Pons (tissue), 1 donor: Measurements from ENCODE around the gene CYBC1.
A peak's percentile ranks its signal among the peaks of the same experiment; 100 is the strongest.

ENCODE experiments used
- DNase-seq: peaks from one replicate; pipeline ENCODE4 v3.0.0-alpha.2; 2016; ENCODE audit warnings: low spot score

Gene CYBC1

GRCh38 chr17:82447876-82448275, 2.7 kb downstream of the CYBC1 start:
- DNase-seq: no peak

DNA sequence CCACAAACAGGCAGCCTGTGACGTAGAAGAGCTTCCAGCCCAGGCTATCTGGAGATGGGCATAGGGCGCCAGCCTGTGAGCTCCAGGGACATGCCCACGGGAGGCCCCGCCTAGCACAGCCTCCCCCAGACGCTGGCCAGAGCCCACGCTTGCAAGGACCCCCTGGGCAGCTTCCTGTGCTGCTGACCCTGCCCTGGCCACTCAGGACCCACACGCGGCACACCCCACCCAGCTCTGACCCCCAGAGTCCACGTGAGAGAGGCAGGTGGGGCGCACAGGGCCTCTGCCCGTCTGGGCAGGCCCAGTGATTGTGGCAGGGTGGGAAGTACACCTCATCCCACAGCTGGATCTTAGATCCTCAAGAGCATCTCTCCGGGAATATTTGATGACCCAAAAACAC, 3.9 kb downstream of the CYBC1 start:
- no peak for DNase-seq

DNA sequence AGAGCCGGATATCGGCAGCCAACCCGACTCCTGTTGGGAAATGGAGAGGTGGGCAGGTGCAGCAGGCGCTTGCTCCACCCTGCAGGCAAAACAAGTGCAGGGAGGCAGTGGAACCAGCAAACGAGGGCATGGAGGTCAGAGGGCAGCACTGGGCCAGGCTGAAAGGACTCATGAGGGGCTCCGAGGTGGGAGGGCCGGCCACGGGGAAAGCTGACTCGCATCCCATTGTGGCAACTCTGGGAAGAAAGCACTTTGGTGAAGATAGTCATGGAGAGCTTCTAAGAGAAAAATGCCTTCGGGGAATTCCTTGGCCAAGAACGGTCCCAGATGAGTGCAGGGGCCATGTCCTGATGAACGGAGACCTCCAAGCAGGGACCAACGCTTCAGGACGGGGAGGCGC, 4.4 kb downstream of the CYBC1 start:
- DNase-seq: no peak

GRCh38 chr17:82445542-82445941, 5.0 kb downstream of the CYBC1 start:
- DNase-seq: no peak

GRCh38 chr17:82444941-82445521, 5.5 kb downstream of the CYBC1 start:
- no peak for DNase-seq

- DNase-seq: no peak
These were observed 6.2 kb downstream of the CYBC1 start for GRCh38 chr17:82444284-82444893.

DNA sequence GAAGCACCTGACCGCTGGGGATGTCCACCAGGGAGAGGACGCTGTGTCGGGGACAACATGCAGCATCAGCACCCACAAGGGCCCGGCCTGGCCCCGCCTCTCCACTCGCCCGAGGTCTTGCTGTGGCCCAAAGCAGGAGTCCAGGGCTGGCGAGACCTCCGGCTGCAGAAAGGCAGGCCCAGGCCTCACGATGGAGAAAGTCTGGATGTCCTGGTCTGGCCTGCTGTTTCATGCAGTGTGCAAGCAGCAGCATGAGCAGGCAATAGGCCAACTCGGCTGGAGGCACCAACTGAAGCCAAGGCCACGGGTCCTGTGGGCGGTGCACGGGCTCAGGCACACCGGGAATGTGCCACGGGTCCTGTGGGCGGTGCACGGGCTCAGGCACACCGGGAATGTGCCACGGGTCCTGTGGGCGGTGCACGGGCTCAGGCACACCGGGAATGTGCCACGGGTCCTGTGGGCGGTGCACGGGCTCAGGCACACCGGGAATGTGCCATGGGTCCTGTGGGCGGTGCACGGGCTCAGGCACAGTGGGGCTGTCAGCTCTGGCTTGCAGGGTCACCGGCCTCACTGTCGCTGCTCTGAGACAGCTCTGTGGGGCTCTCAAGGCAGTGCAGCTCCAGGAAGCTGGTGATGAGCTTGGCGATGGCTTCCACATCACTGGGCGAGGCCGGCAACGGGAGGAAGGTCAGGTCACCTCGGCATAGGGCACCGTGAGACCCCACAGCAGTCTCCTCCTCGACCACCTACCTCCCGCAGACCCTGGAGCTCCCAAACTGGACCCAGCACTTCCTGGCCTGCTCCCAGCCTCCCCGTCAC, 6.9 kb downstream of the CYBC1 start:
- no peak for DNase-seq

DNA sequence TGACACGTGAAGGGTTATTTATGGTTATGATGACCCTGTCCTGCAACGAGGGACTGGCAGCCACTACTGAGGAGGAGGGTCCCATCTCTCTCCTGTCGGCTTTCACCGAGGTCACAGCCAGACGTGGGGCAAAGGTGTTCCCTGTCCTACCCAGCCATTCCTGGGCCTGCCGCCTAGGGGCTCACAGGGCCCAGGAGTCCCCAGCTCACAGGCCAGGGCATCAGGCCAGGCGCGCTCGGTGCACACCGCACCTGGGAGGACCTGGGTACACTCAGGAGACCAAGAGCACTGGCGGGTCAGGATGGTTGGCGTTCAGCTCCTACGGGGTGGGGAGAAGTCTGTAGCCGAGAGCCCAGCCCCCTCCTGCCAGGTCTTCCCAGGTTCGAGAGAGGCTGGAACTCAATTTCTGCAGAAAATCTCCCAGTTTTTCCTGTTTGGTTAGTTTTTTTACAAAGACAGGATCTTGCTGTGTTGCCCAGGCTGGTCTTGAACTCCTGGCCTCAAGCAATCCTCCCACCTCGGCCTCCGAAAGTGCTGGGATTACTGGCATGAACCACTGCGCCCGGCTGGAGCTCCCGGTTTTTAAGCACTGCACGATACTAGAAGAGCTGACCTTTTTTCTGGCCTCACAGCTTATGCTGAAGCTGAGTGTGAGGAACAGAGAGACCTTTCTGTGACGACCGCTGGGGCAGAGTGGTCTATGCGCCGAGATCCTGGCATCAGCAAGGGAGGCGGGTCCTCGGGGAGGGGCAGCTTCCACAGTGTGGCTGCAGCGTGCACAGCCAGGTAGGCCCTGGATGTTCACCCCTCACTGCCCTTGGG, 7.7 kb downstream of the CYBC1 start:
- no peak for DNase-seq

- no peak for DNase-seq
These were observed 8.7 kb downstream of the CYBC1 start for GRCh38 chr17:82441691-82442487.

- DNase-seq: no peak
These were observed 9.4 kb downstream of the CYBC1 start for GRCh38 chr17:82440991-82441627.

GRCh38 chr17:82440469-82440981, 10.0 kb downstream of the CYBC1 start:
- peak; percentile 53 for DNase-seq

DNA sequence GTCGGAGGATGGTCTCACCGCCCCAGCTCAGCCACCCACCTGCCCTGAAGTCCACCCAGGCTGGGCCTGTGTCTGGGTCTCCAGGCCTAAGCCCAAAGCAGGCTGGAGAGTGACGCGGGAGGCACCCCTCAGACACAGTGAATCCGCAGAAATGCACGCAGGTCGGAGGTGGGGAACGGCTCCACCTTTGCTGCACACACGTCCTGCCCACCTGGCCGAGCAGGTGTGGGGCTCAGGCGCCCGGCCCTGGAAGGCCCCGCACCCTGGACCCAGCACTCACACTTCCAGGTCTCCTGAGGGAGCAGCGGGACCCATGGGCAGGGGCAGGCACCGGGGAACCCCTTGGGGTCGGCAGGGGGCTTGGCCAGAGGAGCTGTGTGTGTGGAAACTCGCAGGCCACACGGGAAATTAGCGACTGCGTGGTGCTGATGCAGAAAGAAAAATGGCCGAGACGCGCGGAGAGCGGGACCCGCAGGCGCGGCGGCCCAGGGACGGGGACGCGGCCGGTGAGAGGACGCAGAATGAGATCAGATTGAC, 10.7 kb downstream of the CYBC1 start:
- no peak for DNase-seq

- DNase-seq: no peak
These were observed 11.2 kb downstream of the CYBC1 start for GRCh38 chr17:82439194-82439828.

GRCh38 chr17:82438401-82439193, 12.0 kb downstream of the CYBC1 start:
- no peak for DNase-seq

GRCh38 chr17:82437325-82437668, 13.3 kb downstream of the CYBC1 start:
- no peak for DNase-seq

DNA sequence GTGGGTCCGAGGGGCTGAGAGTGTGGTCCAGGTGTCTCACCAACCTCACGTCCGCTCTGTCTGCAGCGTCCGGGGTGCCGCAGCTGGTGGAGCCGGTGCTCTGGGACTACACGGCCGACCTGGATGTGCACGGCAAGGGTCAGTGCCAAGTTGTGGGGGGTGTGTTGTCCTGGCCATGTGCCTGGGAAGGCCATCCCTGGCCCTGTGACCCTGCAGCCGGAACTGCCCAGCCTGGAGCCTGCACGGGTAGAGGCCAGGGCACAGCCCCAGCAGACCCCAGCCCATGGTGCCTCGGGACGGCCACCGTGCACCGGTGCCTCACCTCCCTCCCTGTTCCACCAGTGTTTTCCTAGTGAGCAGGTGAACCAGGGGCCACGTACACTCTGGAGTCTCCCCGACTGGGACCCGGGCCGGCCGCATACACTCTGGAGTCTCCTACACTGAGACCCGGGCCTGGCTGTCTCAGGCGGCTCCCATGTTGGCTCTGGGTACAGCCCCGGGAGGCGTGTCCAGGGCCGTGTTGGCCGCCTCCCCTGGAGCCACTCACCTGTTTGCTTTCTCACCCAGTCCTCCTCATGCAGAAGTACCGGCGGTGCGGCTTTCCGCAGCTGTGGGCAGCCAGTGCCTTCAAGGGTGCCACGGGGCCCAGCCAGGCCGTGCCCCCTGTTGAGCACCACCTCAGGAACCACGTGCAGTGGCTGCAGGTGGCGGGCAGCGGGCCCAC, 13.8 kb downstream of the CYBC1 start:
- no peak for DNase-seq

GRCh38 chr17:82435601-82436583, 14.7 kb downstream of the CYBC1 start:
- no peak for DNase-seq
